GM10847 (cell line): ENCODE measurements around the gene INSL6.

Experiments used
- POLR2A ChIP-seq: IDR thresholded peaks from 2 replicates; pipeline ENCODE4 v1.6.1; 2011; ENCODE audit not compliant: insufficient read length; ENCODE audit errors: extremely low read depth

The INSL6 gene

DNA sequence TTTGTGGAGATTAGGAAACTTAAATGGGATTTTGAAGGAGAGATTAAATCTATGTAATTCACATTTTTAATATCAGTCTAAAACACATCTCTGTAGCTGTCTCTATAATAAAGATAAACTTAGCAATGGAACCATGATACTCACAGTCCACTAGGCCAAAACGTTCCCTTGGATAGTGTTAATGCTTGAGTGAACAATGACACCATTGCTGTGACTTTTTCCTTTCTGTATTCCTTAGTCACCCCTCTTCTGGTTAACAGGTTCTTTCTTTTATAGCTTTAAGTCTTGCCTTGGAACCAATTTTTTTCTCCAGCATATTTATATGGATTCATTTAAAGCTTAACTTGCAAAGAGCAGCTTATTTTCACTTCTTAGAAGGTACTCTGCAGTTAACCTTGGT lies 63.3 kb downstream of the INSL6 start:
- no peak for TF ChIP-seq POLR2A

DNA sequence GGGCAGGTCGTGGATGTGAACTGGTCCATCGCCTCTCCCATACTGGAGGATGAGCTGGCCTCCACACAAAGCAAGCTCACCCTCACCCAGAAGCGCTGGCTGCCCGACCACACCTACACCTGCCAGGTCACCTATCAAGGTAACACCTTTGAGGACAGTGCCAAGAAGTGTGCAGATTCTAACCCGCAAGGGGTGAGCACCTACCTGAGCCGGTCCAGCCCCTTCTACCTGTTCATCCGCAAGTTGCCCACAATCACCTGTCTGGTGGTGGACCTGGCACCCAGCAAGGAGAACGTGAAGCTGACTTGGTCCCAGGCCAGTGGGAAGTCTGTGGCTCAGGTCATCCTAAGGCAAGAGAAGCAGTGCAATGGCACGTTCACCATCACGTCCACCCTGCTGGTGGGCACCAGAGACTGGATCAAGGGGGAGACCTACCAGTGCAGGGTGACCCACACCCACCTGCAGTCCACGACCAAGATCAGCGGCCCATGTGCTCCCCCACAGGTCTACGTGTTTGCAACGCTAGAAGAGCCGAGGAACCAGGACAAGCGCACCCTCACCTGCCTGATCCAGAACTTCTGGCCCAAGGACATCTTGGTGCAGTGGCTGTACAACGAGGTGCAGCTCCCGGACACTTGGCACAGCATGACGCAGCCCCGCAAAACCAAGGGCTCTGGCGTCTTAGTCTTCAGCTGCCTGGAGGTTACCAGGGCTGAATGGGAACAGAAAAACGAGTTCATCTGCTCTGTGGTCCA lies 71.3 kb downstream of the INSL6 start:
- TF ChIP-seq POLR2A: no peak
